Stomach (tissue), 4 donors: ENCODE results near the gene RARS1.

Experiments used
- CTCF ChIP-seq, 7 experiments: fragments of 450-650 bp in 4 of 7; fragments of 200-600 bp in 3 of 7; sonication (generic) in 3 of 7; IDR thresholded peaks; one replicate each; pipeline ENCODE4 v1.5.1; 2016 to 2019; ENCODE audit warnings: antibody characterized with exemption in 7 of 7, control low read depth in 2 of 7, mild to moderate bottlenecking in 1 of 7
- EP300 ChIP-seq: sonication (generic); formaldehyde crosslinking; IDR thresholded peaks from one replicate; pipeline ENCODE4 v1.6.1; 2017; ENCODE audit warnings: antibody characterized with exemption
- POLR2A ChIP-seq, 4 donors: fragments of 450-650 bp; IDR thresholded peaks; one replicate each; pipeline ENCODE4 v1.6.1; 2016; ENCODE audit warnings: antibody characterized with exemption in 4 of 4, control low read depth in 2 of 4, mild to moderate bottlenecking in 1 of 4, moderate library complexity in 1 of 4

GRCh38 chr5:168477060-168477459, 9.2 kb upstream of the RARS1 start:
- TF ChIP-seq CTCF (IDR thresholded peaks at IDR 0.05) (no peak), EP300 (no peak), POLR2A (IDR thresholded peaks at IDR 0.05) (no peak)
